ENCODE data around the gene CPNE2.

CPNE2 gene

GRCh38 chr16:57127037-57127763 is 34.8 kb downstream of the CPNE2 start:
- no peak for DNase-seq

- DNase-seq, result no peak
Observed at GRCh38 chr16:57127836-57128235, 35.5 kb downstream of the CPNE2 start.

- DNase-seq, result no peak
Observed at GRCh38 chr16:57128771-57129389, 36.5 kb downstream of the CPNE2 start.

GRCh38 chr16:57130950-57131321 is 38.6 kb downstream of the CPNE2 start:
- DNase-seq, result no peak

GRCh38 chr16:57131351-57131970 is 39.1 kb downstream of the CPNE2 start:
- no peak for DNase-seq

- no peak for DNase-seq
Observed at GRCh38 chr16:57132470-57132869, 40.1 kb downstream of the CPNE2 start.

- DNase-seq, result peak; percentile 26
Observed at GRCh38 chr16:57133031-57133430, 40.6 kb downstream of the CPNE2 start.

- DNase-seq, result no peak
Observed at GRCh38 chr16:57133886-57134285, 41.5 kb downstream of the CPNE2 start.

GRCh38 chr16:57134982-57135381 is 42.6 kb downstream of the CPNE2 start:
- DNase-seq, result no peak

- DNase-seq, result no peak
Observed at GRCh38 chr16:57137043-57137442, 44.7 kb downstream of the CPNE2 start.

- DNase-seq, result no peak
Observed at GRCh38 chr16:57137566-57138273, 45.3 kb downstream of the CPNE2 start.

- DNase-seq, result no peak
Observed at GRCh38 chr16:57138281-57138935, 46.0 kb downstream of the CPNE2 start.

GRCh38 chr16:57140931-57141668 is 48.7 kb downstream of the CPNE2 start:
- DNase-seq, result no peak

- no peak for DNase-seq
Observed at GRCh38 chr16:57141822-57142631, 49.6 kb downstream of the CPNE2 start.

GRCh38 chr16:57143149-57143921 is 51.0 kb downstream of the CPNE2 start:
- no peak for DNase-seq

- DNase-seq, result no peak
Observed at GRCh38 chr16:57144027-57144426, 51.6 kb downstream of the CPNE2 start.

- DNase-seq, result no peak
Observed at GRCh38 chr16:57145046-57146021, 53.0 kb downstream of the CPNE2 start.

- no peak for DNase-seq
Observed at GRCh38 chr16:57146040-57146647, 53.8 kb downstream of the CPNE2 start.

- DNase-seq, result no peak
Observed at GRCh38 chr16:57146735-57147134, 54.4 kb downstream of the CPNE2 start.
